ENCODE data around the gene AGPS. TPM values are rescaled to one million over a fixed set of nuclear protein-coding genes. Genes with fewer than 3 reads are reported as not detected.
"Not testable (repeated sequence)": the region's sequence is repeated elsewhere in the genome, so short reads cannot be mapped to it uniquely, and the experiment has no call there.

Gene AGPS
- total and polyA plus RNA-seq, 4 donors = 6.3 to 46.9 (median 18.3) TPM

DNA sequence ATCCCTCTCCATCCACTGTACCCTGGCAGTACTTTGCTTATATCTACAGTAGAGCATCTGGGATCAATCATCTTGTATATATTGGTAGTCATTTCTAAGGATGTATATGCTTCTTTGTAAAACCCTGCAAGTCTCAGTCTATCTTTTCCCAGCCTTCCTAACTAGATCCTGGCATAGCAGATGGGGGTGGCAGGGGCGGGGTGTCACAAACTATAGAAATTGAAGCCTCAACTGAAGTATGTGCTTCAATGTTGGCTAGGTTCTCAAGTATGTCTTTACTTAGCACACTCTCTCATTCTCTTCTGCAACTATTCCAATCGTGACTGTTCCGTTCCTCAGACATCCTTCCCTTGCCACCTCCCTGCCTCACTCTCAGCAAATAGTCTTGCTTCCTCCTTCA, 30.1 kb upstream of the AGPS start:
- H3K4me3 ChIP-seq (ENCODE audit: low read depth in 1 of 3, low read length in 3 of 3) = no peak overlapping the region
- no peaks in the 10 kb centered on the region for H3K36me3 ChIP-seq (ENCODE audit: control insufficient read depth in 4 of 4, insufficient read depth in 3 of 4, low read depth in 1 of 4, low read length in 3 of 4)
- H3K9me3 ChIP-seq (ENCODE audit: control insufficient read depth in 4 of 4, low read length in 3 of 4) = no peaks in the 10 kb centered on the region
- no peak overlapping the region for H3K27ac ChIP-seq (ENCODE audit: low read depth in 1 of 2, low read length in 2 of 2)
- TF ChIP-seq HNF4A (conservative IDR thresholded peaks at IDR 0.05) (no peak), RXRA (IDR thresholded peaks at IDR 0.05) (no peak), REST (IDR thresholded peaks at IDR 0.05) (no peak), FOXA1 (IDR thresholded peaks at IDR 0.05) (no peak), YY1 (IDR thresholded peaks at IDR 0.05) (no peak), SP1 (IDR thresholded peaks at IDR 0.05) (no peak), MAX (IDR thresholded peaks at IDR 0.05) (no peak), JUND (IDR thresholded peaks at IDR 0.05) (no peak), ATF3 (IDR thresholded peaks at IDR 0.05) (no peak), TAF1 (conservative IDR thresholded peaks at IDR 0.05) (no peak), HNF4G (IDR thresholded peaks at IDR 0.05) (no peak)
- TF ChIP-seq, protein P1, sequence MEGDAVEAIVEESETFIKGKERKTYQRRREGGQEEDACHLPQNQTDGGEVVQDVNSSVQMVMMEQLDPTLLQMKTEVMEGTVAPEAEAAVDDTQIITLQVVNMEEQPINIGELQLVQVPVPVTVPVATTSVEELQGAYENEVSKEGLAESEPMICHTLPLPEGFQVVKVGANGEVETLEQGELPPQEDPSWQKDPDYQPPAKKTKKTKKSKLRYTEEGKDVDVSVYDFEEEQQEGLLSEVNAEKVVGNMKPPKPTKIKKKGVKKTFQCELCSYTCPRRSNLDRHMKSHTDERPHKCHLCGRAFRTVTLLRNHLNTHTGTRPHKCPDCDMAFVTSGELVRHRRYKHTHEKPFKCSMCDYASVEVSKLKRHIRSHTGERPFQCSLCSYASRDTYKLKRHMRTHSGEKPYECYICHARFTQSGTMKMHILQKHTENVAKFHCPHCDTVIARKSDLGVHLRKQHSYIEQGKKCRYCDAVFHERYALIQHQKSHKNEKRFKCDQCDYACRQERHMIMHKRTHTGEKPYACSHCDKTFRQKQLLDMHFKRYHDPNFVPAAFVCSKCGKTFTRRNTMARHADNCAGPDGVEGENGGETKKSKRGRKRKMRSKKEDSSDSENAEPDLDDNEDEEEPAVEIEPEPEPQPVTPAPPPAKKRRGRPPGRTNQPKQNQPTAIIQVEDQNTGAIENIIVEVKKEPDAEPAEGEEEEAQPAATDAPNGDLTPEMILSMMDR (IDR thresholded peaks at IDR 0.05; ENCODE audit: low read depth, low read length, missing input control) = no peak
- H3K9ac ChIP-seq (ENCODE audit: low read depth in 1 of 2, low read length in 2 of 2) = no peak overlapping the region
- no peaks in the 10 kb centered on the region for H3K4me1 ChIP-seq (ENCODE audit: control insufficient read depth in 4 of 4, insufficient read depth in 4 of 4, low read length in 3 of 4)
- no peak for DNase-seq (ENCODE audit: low spot score)
- WGBS = 91% methylated on average over 3 of the region's 3 CpGs
- no peaks in the 10 kb centered on the region for H3K27me3 ChIP-seq (ENCODE audit: control insufficient read depth in 4 of 4, insufficient read depth in 4 of 4, low read length in 3 of 4)

- Histone ChIP-seq H3K4me3 (ENCODE audit: low read depth in 1 of 3, low read length in 3 of 3) (no peak overlapping the region), H3K9me3 (ENCODE audit: control insufficient read depth in 4 of 4, low read length in 3 of 4) (no peaks in the 10 kb centered on the region), H3K27ac (ENCODE audit: low read depth in 1 of 2, low read length in 2 of 2) (no peak overlapping the region), H3K4me1 (ENCODE audit: control insufficient read depth in 4 of 4, insufficient read depth in 4 of 4, low read length in 3 of 4) (no peaks in the 10 kb centered on the region), H3K36me3 (ENCODE audit: control insufficient read depth in 4 of 4, insufficient read depth in 3 of 4, low read depth in 1 of 4, low read length in 3 of 4) (no peaks in the 10 kb centered on the region), H3K27me3 (ENCODE audit: control insufficient read depth in 4 of 4, insufficient read depth in 4 of 4, low read length in 3 of 4) (no peaks in the 10 kb centered on the region), H3K9ac (ENCODE audit: low read depth in 1 of 2, low read length in 2 of 2) (no peak overlapping the region)
- no peak for DNase-seq (ENCODE audit: low spot score)
- WGBS = 94% methylated on average over 7 of the region's 7 CpGs
- TF ChIP-seq HNF4G (IDR thresholded peaks at IDR 0.05) (no peak), TAF1 (conservative IDR thresholded peaks at IDR 0.05) (no peak), NR2F2 (IDR thresholded peaks at IDR 0.05) (no peak), FOXA1 (IDR thresholded peaks at IDR 0.05) (no peak), MAX (IDR thresholded peaks at IDR 0.05) (no peak), YY1 (IDR thresholded peaks at IDR 0.05) (no peak), GABPA (IDR thresholded peaks at IDR 0.05 in 1 of 2, conservative IDR thresholded peaks at IDR 0.05 in 1 of 2) (no peak), REST (IDR thresholded peaks at IDR 0.05) (no peak)
- TF ChIP-seq, protein P1 (IDR thresholded peaks at IDR 0.05; ENCODE audit: low read depth, low read length, missing input control) = no peak
Observed at GRCh38 chr2:177363332-177363731, 29.2 kb upstream of the AGPS start.

- H3K27ac ChIP-seq (ENCODE audit: low read depth in 1 of 2, low read length in 2 of 2); H3K9ac ChIP-seq (ENCODE audit: low read depth in 1 of 2, low read length in 2 of 2); H3K4me1 ChIP-seq (ENCODE audit: control insufficient read depth in 4 of 4, insufficient read depth in 4 of 4, low read length in 3 of 4); H3K27me3 ChIP-seq (ENCODE audit: control insufficient read depth in 4 of 4, insufficient read depth in 4 of 4, low read length in 3 of 4); H3K9me3 ChIP-seq (ENCODE audit: control insufficient read depth in 4 of 4, low read length in 3 of 4); H3K36me3 ChIP-seq (ENCODE audit: control insufficient read depth in 4 of 4, insufficient read depth in 3 of 4, low read depth in 1 of 4, low read length in 3 of 4); DNase-seq (ENCODE audit: low spot score); H3K4me3 ChIP-seq (ENCODE audit: low read depth in 1 of 3, low read length in 3 of 3): not testable (repeated sequence)
Observed at GRCh38 chr2:177365764-177366163, 26.8 kb upstream of the AGPS start.
